Right atrium auricular region (tissue), 2 donors: ENCODE data around the gene XRCC3. TPM values are rescaled to one million over a fixed set of nuclear protein-coding genes. Genes with fewer than 3 reads are reported as not detected.

Source experiments
- DNase-seq: peaks from one replicate; pipeline ENCODE4 v3.0.0-alpha.2; 2019; ENCODE audit warnings: low spot score
- H3K27ac ChIP-seq, 2 donors: fragments of 200-600 bp; sonication (generic); 1 replicate in 1 of 2; 2 replicates in 1 of 2; pipeline ENCODE4 v1.5.1; 2016 to 2019
- H3K27me3 ChIP-seq, 2 donors: fragments of 200-600 bp; sonication (generic); one replicate each; pipeline versions ENCODE4 v1.5.1 to v1.6.0; 2017 to 2019
- H3K36me3 ChIP-seq: fragments of 200-600 bp; sonication (generic); one replicate; pipeline ENCODE4 v1.5.1; 2016
- H3K4me1 ChIP-seq, 2 donors: fragments of 200-600 bp; sonication (generic); one replicate each; pipeline versions ENCODE4 v1.5.1 to v1.6.0; 2017 to 2019
- H3K4me3 ChIP-seq, 2 donors: fragments of 200-600 bp; sonication (generic); 1 replicate in 1 of 2; 2 replicates in 1 of 2; pipeline ENCODE4 v1.5.1; 2017 to 2019; ENCODE audit warnings: mild to moderate bottlenecking in 1 of 2, moderate library complexity in 1 of 2
- H3K9me3 ChIP-seq, 2 donors: fragments of 200-600 bp; sonication (generic); one replicate each; pipeline ENCODE4 v1.5.1; 2019
- total RNA-seq, 2 donors: library from RNA; depleted of rRNA; stranded (reverse); fragments of >200 nt; gene quantifications; one replicate each; pipeline ENCODE4 v1.1.0, GENCODE V29; 2016
- TF ChIP-seq, protein P1 (sequence below), 2 donors: fragments of 200-600 bp; sonication (generic); IDR thresholded peaks; one replicate each; pipeline ENCODE4 v1.5.1; 2019; ENCODE audit warnings: antibody characterized with exemption in 2 of 2

The XRCC3 gene
- total RNA-seq, 2 donors from 2014 or later: 2.1 to 3.6 TPM

DNA sequence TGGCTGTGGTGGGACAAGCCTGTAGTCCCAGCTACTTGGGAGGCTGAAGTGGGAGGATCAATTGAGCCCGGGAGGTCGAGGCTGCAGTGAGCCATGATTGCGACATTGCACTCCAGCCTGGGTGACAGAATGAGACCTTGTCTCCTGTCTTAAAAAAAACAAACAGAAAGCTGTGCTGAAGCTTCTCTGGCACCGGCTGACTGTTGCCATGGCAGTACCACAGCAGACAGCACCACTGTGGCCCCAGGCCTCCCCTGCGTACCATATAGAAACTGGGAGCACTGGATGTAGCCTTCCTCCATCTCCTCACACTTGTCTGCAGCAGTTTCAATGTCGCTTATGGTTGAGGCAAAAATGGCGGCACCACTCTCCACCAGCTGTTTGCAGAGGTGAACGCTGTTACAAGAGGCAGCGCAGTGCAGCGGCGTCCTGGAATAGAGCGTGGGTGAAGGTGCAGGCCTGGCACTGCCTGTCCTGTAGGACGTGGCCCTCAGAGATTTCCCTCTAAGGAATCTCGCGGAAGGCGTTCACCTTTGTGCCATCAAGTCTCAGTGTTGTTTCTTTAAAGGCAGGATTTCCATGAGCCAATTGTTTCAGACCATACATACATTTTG is 22.3 kb upstream of the XRCC3 start:
- Histone ChIP-seq H3K36me3 (peaks cover 98% of the 10 kb centered on the region), H3K4me3 (no peak overlapping the region), H3K9me3 (no peaks in the 10 kb centered on the region), H3K4me1 (peaks cover 0 to 30% of the 10 kb centered on the region in 2 donors), H3K27ac (no peak overlapping the region), H3K27me3 (no peaks in the 10 kb centered on the region)
- TF ChIP-seq, protein P1, sequence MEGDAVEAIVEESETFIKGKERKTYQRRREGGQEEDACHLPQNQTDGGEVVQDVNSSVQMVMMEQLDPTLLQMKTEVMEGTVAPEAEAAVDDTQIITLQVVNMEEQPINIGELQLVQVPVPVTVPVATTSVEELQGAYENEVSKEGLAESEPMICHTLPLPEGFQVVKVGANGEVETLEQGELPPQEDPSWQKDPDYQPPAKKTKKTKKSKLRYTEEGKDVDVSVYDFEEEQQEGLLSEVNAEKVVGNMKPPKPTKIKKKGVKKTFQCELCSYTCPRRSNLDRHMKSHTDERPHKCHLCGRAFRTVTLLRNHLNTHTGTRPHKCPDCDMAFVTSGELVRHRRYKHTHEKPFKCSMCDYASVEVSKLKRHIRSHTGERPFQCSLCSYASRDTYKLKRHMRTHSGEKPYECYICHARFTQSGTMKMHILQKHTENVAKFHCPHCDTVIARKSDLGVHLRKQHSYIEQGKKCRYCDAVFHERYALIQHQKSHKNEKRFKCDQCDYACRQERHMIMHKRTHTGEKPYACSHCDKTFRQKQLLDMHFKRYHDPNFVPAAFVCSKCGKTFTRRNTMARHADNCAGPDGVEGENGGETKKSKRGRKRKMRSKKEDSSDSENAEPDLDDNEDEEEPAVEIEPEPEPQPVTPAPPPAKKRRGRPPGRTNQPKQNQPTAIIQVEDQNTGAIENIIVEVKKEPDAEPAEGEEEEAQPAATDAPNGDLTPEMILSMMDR (IDR thresholded peaks at IDR 0.05): no peak
- no peak for DNase-seq

DNA sequence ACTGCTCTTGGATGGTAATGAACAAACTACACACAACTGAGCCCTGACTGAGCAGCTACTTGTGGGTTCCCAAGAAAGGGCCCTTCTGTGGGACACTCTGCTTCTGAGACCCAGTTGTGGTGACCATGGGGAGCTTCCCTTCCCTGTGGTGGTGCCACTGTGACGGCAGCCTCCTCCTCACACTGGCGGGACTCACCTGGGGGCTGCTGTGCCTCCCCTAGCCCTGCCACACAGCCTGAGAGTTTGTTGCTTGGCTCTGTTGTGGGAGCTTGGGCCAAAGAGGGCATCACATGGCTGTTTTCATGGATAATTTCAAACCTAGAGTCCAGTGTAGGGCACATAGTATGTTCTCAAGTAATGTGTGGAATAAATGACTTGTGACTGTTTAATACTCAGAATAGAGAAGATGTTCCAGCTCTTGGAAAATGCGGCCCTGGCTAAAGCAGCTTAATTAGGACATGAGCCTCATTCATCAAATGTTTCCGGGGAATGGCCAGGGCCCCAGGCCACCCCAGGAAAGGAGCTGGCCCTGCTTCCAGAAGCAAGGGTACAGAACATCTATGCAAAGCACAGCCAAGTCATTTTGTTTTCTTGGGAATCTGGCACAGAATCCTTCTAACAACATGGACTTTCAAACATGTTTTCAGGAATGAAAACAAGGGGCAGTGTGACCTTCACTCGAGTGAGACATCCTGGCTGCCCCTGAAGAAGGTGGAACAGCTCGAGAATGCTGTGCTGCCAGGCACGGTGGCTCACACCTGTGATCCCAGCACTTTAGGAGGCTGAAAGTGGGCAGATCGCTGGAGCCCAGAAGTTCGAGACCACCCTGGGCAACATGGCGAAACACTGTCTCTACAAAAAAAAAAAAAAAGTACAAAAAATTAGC is 21.5 kb upstream of the XRCC3 start:
- H3K36me3 ChIP-seq: peaks cover 98% of the 10 kb centered on the region
- H3K27ac ChIP-seq: peak overlapping the region; percentile 23 to 29

DNA sequence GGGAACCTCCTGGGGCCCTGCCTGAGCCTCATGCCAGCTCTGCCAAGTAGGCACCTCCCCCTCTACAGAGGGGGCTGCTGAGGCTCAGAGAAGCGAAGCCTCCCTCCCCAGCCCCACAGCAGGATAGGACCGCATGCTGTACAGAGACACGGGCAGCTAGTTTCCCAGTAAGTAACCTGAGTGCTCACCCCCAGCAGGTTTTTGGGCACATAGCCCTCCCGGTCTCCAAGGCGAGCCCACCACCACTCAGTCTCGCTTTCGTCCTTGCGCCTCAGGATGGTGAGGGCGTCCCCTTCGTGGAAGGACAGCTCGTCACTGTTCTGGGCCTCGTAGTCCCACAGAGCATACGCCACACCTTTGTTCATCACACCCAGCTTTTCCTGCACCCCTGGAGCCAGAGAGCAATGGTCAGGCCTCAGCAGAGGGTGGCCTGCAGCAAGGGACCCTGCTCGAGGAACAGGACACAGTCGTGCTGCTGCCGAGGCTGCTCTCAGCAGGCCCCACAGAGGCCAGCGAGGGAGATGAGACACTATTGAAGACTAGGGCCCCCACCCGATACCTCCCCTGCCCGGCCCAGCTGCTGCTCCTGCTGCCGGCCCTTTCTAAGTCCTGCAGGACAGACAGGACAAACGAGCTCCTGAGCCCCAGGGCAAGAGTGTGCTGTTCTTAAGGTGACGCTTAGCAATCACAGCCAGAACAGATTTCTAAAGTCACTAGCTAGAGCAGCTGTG is 20.7 kb upstream of the XRCC3 start:
- TF ChIP-seq, protein P1 (IDR thresholded peaks at IDR 0.05): no peak
- peaks cover 93% of the 10 kb centered on the region for H3K36me3 ChIP-seq
- H3K27me3 ChIP-seq: no peaks in the 10 kb centered on the region
- H3K4me3 ChIP-seq: no peak overlapping the region
- H3K9me3 ChIP-seq: no peaks in the 10 kb centered on the region
- H3K27ac ChIP-seq: peak overlapping the region in 1 of 2 donors; percentile 42
- DNase-seq: no peak
- H3K4me1 ChIP-seq: peaks cover 0 to 27% of the 10 kb centered on the region in 2 donors

More for the DNA sequence above, 21.5 kb upstream of the XRCC3 start:
- TF ChIP-seq, protein P1 (IDR thresholded peaks at IDR 0.05): no peak
- Histone ChIP-seq H3K4me3 (no peak overlapping the region), H3K9me3 (no peaks in the 10 kb centered on the region), H3K27me3 (no peaks in the 10 kb centered on the region), H3K4me1 (peaks cover 0 to 30% of the 10 kb centered on the region in 2 donors)
- no peak for DNase-seq

DNA sequence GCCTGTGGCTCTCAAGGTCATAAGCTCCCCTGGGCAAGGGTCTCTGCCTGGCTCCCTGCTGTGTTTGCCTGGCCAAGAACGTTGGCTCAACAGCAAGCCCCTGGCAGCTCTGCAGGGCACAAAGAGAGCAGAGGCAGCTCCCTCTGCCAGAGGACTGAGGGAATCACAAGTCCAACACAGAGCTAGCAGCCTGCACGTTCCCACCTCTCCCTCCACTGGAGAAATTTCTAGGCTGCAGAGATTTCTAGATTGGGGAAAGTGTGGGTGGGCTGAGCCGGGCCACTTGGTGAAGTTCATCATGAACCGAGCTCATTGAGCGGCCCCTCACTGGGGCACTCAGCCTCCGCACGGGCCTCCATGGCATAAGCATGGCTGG is 20.2 kb upstream of the XRCC3 start:
- no peaks in the 10 kb centered on the region for H3K27me3 ChIP-seq
- H3K4me3 ChIP-seq: no peak overlapping the region
- H3K27ac ChIP-seq: peak overlapping the region; percentile 29 to 42
- H3K9me3 ChIP-seq: no peaks in the 10 kb centered on the region
- no peak for DNase-seq
- TF ChIP-seq, protein P1 (IDR thresholded peaks at IDR 0.05): peak in 1 of 2 donors; percentile 37
- peaks cover 88% of the 10 kb centered on the region for H3K36me3 ChIP-seq
- peaks cover 0 to 28% of the 10 kb centered on the region in 2 donors for H3K4me1 ChIP-seq

DNA sequence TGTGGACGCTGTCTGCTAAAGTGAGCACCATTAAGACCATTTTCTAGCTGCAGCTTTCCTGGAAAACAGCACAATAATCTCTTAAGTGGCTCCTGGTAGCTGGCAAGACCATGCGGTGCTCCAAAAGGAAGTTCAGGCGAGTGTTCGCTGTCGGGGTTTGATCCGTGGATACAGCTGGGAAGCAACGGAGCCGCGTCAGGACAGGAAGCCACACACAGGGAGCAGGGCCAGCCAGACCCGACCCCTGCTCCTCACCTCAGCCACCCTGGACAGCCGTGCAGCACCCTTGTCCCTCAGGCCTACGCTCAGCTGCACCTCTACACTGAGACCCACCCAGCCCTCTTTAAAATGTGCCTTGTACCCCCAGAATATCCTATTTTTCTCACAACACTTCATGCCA is 19.8 kb upstream of the XRCC3 start:
- peaks cover 86% of the 10 kb centered on the region for H3K36me3 ChIP-seq
- TF ChIP-seq, protein P1 (IDR thresholded peaks at IDR 0.05): no peak
- DNase-seq: no peak
- H3K27me3 ChIP-seq: no peaks in the 10 kb centered on the region
- peaks cover 0 to 32% of the 10 kb centered on the region in 2 donors for H3K4me1 ChIP-seq
- no peaks in the 10 kb centered on the region for H3K9me3 ChIP-seq
- H3K4me3 ChIP-seq: no peak overlapping the region
- H3K27ac ChIP-seq: peak overlapping the region; percentile 29 to 42
